HG03520 (cell line): ENCODE results near the gene BTBD16.

ENCODE experiments used
- ATAC-seq: cut with Tn5 transposase; IDR thresholded peaks from one replicate; pipeline ENCODE4 v1.9.1; 2021; ENCODE audit warnings: mild to moderate bottlenecking, moderate library complexity; ENCODE audit not compliant: unreplicated experiment

The BTBD16 gene

GRCh38 chr10:122293156-122293960 lies 22.3 kb downstream of the BTBD16 start:
- ATAC-seq, result no peak

GRCh38 chr10:122293961-122294380 lies 22.9 kb downstream of the BTBD16 start:
- ATAC-seq, result no peak

GRCh38 chr10:122294511-122295450 lies 23.7 kb downstream of the BTBD16 start:
- no peak for ATAC-seq

GRCh38 chr10:122295451-122295809 lies 24.3 kb downstream of the BTBD16 start:
- ATAC-seq, result no peak

DNA sequence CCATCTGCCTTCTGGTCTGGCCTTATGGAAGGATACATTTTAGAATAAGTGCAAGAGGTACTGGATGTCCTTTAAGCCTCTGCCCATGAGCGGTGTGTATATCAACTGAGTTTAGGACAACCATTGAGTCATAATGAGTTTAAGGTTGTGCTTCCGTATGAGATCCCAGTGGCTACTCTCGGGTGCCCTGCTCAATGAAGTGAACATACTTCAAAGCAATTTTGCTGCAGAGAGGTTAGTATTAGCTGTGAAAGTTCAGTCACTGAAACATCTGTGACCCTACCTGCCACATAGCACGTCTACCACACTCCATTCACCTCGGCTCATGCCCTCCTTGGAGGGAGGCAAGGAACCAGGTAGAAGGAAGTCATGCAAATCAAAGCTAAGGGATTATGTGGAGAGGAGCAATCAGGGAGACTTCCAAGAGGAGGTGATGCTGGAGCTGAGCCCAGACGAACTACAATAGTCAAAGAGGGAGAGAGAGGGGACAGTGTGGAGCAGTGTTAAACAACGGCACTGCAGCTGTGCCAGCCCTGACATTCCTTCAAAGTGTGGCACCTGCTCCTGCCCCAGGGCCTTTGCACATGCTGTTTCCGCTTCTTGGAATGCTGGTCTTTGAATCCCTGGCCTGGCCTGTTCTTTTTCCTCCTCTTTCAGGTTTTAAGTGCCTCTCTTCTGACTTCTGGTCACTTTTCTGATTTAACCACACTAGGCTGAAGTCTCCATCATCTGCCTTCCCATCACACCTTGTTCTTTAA lies 25.4 kb downstream of the BTBD16 start:
- peak; percentile 60 for ATAC-seq

DNA sequence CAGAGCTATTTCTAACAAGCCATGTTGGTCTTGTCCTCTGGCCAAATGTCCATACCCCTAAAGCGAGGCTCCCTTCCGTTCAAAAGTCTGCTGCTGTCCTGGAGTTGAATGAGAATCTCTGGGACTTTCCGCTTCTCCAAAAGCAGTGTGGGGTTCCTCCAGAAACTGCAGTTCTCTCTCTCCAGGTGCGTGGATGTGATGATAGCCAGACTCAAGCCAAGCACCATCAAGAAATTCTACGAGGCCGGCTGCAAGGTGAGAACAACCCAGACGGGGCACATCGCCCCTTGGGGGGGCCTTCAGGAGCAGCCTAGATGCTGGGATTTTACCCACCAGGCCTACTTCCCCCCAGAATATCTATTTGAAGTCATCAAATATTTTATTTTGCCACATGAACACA lies 26.5 kb downstream of the BTBD16 start:
- no peak for ATAC-seq

GRCh38 chr10:122298206-122298597 lies 27.1 kb downstream of the BTBD16 start:
- ATAC-seq, result no peak

- peak; percentile 66 for ATAC-seq
These were observed 27.7 kb downstream of the BTBD16 start for GRCh38 chr10:122298598-122299301.

DNA sequence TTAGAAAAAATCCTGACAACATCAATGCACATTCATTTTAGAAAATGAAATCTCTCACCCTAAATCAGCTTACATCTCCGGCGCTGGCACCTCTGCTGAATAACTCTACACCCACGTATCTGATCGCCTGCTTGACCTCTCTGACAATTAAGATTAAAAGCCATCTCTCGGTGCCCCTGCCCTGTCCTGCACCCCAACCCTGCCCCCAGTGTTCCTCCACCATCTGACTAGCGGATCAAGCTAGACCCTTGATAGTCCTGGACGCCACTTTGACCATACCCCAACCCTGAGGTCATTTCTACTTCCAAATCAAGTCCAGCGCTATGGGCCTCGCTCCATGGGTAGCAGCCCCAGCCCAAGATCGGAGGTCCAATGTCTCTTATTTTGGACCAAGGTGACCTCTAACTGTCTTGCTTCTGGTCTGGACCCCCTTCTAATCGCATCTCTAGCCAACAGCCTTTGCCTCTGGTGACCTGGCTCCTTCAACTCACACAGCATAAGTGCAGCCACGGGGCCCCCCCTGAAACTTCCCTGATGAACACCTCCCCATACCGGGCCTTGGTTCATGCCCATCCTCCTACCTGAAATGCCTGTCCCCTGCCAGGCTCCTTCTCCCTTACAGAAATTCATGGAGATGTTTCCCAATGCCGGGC lies 28.5 kb downstream of the BTBD16 start:
- ATAC-seq, result no peak

GRCh38 chr10:122301055-122301810 lies 30.1 kb downstream of the BTBD16 start:
- ATAC-seq, result no peak

DNA sequence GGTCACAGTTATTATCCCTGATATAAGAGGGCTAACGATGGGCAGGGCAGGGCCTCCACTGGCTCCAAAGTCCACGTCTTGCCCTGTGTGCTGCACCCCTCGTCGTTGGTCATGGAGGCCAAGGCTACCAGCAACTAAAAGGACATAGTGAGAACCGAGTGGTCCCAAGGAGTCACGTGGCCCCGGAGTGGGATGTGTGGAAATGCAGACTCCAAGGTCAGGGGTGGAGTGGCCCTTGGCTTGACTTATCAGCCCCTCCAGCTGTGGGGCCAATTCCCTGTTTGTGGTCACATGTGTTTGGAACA lies 30.7 kb downstream of the BTBD16 start:
- ATAC-seq, result no peak

- ATAC-seq, result no peak
These were observed 31.2 kb downstream of the BTBD16 start for GRCh38 chr10:122302315-122302714.

- no peak for ATAC-seq
These were observed 32.4 kb downstream of the BTBD16 start for GRCh38 chr10:122303271-122304053.

GRCh38 chr10:122304054-122304579 lies 33.0 kb downstream of the BTBD16 start:
- ATAC-seq, result no peak

DNA sequence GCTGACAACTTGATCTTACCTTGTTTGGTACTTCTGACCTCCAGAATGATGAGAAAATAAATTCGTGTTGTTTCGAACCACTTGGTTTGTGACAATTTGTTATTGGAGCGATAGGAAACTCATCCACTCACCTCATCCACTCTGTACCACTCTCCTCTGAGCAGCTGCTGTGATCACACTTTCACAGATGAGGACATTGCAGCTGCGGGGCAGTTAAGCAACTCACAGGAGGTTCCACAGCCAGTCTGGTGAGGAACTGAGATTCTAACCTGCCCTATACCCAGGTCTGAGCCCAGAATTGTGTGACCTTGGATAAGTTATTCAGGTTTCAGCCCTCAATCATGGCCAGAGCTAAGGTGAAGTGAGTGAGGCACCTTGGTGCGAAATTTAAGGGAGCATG lies 35.2 kb downstream of the BTBD16 start:
- ATAC-seq, result no peak

GRCh38 chr10:122306744-122307143 lies 35.6 kb downstream of the BTBD16 start:
- no peak for ATAC-seq

DNA sequence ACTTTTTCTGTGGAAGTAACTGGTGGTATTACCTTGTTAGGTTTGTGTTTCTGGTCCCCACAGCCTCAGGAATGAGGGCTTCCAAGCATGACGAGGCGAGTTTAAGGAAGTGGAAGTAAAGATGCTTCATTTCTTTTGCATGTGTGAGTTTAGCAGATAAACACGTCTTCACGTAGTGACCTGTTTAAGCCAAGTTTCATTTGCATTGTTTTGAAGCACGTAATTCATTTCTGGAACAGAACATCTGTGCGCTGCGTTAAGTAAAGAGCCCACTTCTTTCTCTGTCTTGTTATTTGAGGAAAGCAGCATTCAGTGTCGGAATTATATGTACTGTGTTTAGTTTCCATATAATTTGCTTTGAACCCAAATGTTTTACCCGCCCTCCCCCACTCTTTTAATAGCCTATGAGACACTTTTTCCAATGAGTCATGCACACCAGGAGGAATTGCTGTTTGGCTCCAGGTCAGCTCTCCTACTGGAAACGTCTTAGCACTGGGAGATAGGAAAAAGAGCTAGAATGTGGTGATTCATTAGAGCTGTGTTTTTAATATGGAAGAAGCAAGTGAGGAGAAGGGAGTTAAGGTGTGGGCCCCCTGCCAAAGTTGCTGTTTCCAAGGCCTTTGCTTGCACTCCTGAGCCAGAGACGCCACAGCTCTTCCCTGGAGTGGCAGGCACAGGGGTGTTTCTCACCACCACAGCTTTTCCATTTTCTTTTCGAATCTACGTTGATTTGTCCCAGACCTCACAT lies 36.7 kb downstream of the BTBD16 start:
- ATAC-seq, result peak; percentile 76
